GM21737 (cell line): Measurements from ENCODE around the gene GATA6.

ENCODE experiments used
- ATAC-seq: cut with Tn5 transposase; IDR thresholded peaks from one replicate; pipeline ENCODE4 v1.9.1; 2021; ENCODE audit warnings: mild to moderate bottlenecking, moderate library complexity; ENCODE audit not compliant: unreplicated experiment

Gene GATA6

DNA sequence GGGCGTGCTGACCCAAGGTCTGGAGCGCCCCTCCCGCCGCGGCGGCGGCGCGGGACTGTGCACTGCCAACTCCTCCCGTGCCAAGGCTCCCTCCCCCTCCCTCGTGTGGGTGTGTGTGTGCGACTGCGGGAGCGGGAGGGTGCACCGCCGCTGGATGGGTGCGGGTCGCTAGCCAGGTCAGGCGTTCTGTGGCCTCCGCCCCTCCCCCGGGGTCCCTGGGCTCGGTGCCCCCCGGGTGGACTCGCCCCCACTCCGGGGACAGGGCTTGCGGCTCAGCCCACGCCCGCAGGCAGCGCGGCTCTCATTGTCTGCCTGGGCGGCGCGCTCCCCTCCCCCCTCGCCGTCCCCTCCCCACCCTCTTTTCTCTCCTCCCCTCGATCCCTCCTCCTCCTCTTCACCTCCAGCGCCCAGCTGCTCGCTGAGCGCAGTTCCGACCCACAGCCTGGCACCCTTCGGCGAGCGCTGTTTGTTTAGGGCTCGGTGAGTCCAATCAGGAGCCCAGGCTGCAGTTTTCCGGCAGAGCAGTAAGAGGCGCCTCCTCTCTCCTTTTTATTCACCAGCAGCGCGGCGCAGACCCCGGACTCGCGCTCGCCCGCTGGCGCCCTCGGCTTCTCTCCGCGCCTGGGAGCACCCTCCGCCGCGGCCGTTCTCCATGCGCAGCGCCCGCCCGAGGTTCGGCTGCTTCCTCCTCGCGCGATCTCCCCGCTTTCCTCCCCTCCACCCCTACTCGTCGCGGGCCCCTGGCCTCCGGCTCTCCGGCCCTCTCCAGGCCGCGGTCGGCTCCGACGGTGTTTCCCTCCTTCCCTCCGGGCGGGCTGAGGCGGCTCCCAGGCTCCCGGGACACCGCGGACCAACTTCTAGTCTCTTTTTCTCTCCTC is at the start of gene GATA6:
GATA6 (plus strand) TSS at position 579 of the 878 bp plus-strand sequence. CDS start 1,556 bp downstream, outside the sequence.
- no peak for ATAC-seq

DNA sequence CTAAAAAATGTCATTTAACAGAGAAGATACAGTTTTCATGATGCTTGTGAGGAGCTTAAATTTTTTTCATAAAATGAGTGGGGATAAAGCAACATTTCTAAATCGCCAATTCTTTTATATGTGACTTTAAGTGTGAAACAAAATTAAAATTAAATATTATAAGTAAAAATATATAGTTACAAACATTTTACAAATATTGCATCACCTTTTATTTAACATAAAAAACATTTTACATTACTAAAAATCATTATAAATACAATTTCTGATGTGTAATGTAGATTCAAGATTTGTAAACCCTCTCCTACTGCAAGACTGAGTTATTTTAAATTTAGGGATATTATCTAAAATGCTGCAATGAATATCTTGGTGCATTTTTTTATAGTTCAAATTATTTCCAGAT is 44.4 kb upstream of the GATA6 start:
- ATAC-seq, result no peak

DNA sequence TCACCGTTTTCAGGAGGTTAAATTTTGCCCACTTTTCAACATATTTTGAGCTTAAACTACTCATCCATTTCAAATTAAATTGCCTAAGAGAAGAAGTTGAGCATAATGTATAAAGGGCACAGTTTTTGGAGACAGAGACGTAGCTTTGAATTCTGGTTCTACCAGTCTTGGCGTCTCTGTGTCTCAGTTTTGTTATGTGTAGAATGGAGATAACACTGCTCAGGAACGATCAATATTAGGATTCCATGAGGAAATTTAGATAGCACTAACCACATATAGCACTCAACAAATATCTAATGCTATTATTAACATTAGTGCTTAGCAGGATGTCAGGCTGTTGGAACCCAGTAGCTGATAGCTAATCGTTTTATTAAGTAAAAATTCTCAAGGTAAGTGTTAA is 40.4 kb upstream of the GATA6 start:
- no peak for ATAC-seq

DNA sequence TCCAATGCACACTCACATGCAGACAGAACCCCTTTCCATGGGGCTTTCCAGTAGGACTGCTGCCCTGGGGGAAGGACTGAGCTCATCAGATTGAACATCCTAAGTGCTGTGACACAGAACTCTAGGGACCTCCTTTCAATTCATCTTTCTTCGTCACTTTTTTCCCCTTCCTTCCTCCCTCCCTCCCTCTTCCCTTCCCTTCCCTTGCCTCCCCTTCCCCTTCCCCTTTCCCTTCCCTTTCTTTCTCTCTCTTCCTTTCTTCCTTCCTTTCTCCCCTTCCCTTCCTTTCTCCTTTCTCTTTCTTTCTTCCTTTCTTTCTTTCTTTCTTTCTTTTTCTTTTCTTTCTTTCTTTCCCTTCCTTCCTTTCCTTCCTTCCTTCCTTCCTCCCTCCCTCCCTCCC is 39.6 kb upstream of the GATA6 start:
- no peak for ATAC-seq

DNA sequence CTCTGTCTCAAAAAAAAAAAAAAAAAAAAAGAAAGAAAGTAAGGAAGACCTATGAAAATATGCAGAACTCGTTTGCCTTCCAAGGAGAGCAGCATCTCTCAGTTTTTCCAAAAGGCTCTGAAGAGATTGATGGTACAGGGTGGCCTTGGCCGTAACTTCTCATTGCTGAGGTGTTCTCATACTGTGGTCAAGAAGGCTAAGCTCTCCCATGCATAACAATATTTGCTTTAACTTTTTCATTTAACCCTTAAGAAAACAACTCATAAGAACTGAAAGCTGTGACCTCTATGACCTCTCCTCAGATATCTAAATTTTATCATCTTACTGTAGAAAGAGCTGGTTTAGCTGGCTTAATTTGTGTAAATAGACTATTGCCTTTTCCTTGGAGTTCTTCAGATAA is 37.1 kb upstream of the GATA6 start:
- no peak for ATAC-seq

DNA sequence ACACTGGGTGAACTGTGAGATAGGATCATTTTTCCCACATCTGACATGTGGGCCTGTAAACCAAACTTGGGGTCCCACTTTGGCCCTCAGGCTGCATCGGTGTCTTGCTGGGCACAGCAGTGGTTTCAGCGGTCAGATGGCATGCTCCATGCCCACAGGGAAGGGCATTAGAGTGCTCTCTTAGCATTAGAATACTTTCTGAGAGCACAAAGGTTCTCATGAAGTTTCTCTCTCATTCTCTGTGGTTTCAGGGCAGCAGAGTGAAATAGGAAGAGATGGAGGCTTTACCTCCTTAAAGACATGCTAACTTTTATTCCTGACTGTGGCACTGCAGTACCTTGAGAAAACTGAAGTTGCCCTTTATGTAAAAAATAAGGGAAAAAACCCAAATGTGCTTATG is 36.6 kb upstream of the GATA6 start:
- ATAC-seq, result no peak

DNA sequence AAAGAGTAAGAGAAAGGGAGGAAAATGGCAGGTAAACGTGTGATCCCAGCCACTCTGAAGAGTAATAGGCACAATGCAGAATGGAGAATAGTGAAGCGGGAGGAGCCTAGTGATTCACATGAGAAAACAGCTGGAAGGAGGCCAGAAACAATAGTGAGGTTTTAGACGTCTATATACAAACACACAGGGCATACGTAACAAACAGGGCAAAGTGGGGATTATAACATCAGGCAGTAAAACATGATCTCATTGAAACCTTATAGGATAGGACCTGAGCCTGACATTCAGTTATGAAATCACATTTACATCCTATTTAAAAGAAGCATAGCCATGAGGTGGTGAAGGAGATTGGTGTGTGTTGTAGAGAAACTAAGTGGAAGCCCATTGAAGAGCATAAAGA is 33.0 kb upstream of the GATA6 start:
- no peak for ATAC-seq

DNA sequence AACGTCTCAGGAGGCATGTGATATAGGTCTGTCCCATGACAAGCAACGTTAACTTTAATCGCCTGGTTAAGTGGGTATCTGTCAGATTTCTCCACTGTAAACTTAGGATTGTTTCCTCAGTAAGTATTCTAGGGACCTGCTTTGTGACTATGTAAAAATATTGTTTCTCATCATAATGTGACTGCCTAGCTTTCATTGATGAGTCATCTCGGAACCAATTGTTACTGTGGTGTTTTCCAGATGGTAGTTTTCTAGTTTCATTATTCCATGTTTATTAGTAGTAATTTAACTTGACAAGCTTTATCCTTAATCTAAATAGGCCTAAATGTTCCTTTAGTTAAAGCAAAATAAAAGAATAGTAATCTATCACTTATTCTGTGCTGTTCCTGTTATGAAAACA is 28.2 kb upstream of the GATA6 start:
- no peak for ATAC-seq

DNA sequence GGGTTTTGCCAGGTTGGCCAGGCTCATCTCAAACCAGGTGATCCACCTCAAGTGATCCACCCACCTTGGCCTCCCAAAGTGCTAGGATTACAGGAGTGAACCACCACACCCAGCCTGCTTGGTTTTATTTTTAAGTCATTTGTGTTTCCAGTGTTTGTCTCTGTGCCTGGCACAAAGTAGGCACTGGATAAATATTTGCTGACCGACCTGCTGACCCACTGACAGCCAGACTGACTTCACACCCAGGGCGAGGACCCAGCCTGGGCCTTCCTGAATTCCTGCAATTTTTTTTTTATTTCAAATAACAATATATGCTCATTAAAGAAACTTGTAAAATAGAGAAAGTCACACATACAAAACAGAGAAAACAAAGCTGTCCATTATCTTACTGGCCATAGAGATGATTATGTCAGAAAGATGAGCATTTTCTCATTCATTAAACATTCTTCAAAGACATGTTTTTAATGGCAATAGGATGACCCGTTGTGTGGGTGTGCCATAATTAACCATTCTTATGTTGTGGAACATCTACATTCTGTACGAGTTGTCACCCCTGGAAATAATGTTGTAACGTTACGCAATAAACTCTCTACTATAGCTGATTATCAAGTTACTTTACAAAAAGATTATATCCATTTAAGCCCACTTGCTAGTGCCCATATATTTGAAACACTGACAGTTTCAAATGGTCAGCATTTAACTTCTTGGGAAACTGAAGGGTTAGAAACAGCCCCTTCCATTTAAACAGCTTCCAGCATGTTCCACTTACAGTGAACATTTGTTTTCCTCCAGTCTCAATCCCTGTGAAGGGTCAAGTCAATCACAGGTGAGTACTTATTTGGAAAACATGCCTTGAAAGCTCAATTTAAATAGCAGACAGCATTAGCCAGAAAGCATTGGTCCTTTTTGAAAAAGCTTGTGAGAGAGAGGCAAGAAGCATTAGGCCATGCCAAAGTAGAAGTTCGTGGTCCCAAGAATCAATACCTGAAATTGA is 25.7 kb upstream of the GATA6 start:
- no peak for ATAC-seq

DNA sequence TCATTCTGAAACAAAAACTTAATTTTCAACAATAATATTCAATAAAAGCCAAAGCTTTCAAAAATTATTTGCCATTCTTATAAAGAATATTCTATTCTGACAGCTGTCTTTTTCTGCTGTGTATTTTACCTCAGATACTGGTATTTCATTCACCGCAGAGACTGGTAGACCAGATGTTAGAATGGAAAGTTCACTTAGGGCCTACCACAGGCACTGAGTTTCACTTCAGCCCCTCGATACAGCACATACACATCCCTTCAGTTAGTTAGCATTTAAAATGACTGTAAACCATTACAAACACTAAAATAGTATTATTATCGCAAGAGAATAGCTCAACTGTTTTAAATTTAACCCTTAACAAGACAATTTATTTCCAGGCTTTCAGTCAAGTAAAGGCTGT is 24.2 kb upstream of the GATA6 start:
- ATAC-seq, result no peak

DNA sequence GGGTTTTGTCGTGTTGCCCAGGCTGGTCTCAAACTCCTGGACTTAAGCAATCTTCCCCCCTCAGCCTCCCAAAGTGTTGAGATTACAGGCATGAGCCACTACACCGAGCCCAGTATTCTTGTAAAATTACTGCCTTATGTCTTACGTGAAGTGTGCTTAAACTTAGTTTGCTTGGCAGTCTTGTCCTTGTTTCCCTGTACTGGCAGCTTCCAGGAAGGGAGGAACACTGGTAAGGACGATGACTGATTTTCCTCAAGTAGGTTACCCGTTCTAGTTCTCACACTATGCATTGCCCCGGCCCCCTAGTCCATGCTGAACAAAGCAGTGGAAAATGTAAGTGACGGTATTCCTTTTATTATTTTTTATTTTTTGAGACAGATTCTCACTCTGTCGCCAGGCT is 19.7 kb upstream of the GATA6 start:
- no peak for ATAC-seq

DNA sequence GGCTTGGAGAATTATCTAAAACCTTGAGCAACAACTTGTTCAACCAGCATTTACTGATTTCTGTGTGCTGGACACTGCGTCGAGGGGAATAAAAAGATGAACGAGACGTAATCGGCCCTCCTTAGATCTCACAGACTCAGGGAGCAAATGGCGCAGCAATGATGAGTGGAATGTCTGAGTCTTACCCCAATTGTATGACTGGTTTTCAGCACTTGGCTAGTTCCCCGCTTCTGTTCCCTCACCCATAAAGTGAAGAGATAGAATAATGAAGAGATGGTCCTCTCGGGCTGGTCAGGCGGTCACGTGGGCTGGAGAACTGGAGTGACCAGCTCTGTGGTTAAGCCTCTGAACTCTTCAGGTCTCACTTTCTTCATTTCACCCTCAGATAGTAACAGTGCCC is 17.3 kb upstream of the GATA6 start:
- ATAC-seq, result no peak

DNA sequence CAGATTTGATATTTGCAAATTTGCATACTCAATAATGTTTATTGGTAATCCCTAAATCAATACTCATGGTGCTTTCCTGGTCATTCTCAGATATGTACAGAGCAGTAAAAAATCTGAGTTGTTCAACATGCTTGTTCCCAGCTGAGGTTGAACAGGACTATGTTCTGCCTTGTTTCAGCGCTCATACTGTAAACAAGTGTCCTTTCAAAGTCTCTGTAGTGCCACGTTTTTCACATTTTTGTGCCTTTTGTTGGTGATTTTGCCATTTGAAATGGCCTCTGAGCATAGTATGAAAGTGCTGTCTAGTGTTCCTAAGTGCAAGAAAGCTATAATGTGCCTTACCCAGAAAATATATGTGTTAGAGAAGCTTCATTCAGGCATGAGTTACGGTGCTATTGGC is 16.0 kb upstream of the GATA6 start:
- ATAC-seq, result no peak

DNA sequence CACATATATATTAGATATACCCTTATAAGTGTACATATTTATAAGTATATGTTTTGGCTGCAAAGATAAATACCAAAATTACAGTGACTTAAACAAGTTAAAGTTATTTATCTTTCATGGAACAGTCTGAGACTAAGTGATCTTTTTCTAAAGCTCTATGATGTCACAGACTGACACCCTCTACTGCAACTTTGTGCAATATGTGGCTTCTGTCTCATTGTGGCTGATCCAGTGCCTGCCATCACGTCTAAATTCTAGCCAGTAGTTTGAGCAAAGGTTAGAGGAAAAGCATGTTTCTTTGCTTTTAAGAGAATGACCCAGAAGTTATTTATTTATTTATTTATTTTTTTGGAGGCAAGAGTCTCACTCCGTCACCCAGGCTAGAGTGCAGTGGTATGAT is 13.8 kb upstream of the GATA6 start:
- ATAC-seq, result no peak

DNA sequence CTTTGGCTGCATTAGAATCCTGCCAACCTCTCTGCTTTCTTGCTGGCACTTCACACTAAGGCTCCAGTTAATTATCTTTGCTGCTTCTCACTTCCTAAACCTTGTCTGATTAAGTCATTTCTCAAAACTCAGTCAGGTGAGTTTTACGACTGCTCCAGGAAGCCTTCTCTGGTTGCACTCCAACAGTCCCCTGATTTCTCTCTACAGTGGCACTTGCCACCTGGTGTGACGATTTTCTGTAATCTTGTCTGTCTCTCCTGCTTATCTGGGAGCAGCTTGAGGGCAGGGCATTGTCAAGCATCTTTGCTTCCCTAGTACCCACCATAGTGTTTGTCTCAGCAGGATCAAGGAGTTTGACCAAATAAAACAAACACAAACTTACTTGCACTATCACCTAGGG is 10.4 kb upstream of the GATA6 start:
- ATAC-seq, result no peak

DNA sequence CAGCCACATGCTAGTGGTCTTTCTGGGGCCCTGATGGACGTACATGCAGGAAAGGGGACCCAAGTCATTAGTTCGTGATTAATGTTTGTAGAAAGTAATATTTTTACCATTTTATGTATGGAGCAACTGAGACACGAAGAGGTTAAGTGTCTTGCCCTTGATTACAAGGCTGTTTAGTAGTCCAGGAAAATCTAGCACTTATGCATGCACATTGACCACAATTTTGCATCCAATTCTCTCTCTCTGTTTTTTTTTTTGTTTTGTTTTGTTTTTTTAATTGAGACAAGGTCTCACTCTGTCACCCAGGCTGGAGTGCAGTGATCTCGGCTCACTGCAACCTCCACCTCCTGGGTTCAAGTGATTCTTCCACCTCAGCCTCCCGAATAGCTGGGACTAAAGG is 8.3 kb upstream of the GATA6 start:
- ATAC-seq, result no peak

DNA sequence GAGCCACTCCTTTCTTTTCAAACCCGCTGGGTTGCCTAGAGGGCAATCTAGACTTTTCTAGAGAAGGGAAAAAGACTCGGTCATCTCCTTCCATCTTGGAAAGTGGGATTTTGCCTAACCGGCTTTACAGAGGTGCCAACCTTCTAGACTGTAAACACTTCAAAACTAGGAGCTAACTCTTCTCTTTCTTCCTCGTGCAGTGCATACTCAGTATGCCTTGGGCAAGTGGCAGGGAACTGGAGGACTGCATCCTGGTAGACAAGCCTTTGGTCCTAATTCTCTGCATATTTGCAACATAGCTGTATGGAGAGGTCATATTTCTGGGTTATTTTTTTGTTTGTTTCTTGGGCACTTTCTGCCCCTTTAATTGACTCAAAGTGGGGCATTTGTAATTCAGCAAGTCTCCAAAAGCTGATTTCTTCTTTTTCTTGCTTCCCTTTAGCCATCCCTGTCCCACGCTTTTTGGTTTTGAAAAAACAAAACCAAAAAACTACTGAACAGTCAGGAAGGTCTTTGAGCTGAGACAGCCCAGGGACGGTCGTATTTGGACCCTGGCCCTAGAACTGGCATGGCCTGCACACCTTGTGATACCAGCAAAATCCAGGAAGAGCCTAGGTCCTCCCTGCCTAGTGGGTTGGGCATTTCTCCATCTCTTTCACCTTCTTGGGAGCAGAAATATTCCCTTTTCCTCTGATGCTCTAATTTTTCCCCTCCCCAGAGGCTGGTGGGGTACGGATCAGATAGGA is 5.8 kb upstream of the GATA6 start:
- no peak for ATAC-seq

DNA sequence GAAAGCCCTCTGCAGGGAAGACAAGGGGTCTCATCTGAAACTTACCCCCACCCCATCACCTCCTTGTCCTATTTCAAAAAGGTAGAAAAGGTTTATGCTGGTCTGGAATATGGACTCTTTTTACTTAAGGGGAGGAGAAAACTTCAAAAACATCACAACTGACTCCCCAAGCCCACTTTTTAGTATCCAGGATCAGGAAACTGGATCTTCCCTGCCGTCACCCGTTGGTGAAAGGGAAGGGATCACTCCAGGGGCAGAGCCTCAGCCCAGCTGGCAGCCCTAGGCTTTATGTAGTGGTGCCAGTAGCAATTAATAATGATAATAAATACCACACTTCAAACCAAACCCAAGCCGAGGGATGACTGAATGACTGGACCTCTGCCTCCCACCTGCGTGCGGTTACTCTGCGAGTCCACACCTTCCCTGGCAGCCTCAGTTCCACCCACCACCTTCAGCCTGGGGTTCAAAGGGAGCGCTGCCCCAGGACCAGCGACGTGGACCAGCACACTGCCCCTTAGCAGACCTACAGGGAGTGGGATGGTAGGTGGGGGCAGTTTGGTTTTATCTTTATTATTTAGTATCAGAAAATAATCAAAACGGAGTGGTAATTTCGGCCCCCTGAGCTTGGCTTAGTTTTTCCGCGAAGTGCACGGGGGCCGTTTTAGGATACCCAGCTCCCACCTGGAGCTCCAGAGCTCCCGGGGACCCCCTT is 4.9 kb upstream of the GATA6 start:
- ATAC-seq, result no peak

DNA sequence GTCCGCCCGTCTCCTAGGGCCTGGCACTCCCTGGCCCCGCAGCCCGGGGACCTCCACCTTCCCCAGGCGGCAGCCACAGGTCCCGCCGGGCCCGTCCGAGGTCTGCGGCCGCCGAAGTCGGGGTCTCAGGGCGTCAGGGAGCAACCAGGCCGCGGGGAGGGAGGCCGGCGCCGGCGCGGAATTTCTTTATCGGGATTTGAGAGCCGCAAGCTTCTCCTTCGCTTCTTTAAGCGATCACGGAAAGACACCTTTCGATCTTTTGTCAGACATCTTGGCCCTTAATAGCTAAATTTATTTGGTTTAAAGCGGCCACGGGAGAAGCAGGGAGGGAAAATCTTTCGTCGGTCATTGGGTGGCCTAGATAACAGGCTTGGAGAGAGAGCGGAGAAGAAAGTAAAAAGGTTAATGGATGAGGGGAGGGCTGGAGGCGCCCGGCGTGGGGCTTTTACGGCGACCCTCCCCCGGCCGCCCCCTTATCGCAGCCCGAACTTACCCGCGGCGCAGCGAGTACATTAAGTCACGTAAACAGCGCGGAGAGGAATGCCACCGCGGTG is 4.3 kb upstream of the GATA6 start:
- no peak for ATAC-seq

DNA sequence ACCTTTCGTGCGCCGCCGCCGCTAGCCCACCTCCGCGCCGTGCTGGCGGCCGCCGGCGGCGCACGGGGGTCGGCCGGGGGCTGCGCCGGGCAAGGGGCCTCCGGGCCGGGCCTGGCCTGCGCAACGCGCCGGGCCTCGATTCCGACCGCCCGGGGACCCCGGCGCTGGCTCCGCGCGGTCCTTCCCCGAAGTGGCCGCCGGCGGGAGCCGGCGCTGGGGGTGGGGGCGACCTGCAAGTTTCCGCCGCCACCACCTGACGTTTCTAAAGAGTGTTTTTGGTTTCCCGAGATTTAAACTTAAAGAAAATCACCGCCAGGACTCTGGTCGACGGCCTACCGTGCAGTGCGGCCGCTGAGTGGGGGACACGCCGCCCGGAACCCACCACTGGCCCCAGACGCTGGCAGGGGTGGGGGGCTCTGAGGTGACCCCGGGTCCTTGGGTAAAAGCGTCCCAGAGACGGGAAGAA is 3.8 kb upstream of the GATA6 start:
- no peak for ATAC-seq
